K562 (cell line): ENCODE results near the gene SLX4IP. TPM values are rescaled to one million over a fixed set of nuclear protein-coding genes. Genes with fewer than 3 reads are reported as not detected.

ENCODE experiments used
- ATAC-seq: fragments of 200-7000 bp; cut with Tn5 transposase; 3 replicates; pipeline ENCODE4 v1.9.1; 2020; ENCODE audit warnings: moderate library complexity
- BruUV-seq: library from RNA; stranded (reverse); fragments of 400-500 nt; replicated peaks from 2 replicates; lab custom pipeline; 2021; lab: Mats Ljungman, UMichigan
- CTCF ChIA-PET: fragments of 300-600 bp; formaldehyde crosslinking; extraction: SDS; loops from one replicate; lab custom pipeline; 2021; ENCODE audit warnings: low intra/inter-chr PET ratio; lab: Yijun Ruan, JAX
- POLR2A ChIA-PET: fragments of 300-600, 350-650 bp; sonication (Branson Sonifier 250); formaldehyde crosslinking; extraction: SDS; loops from one replicate; lab custom pipeline; 2021; ENCODE audit warnings: antibody characterized with exemption, inconsistent platforms; lab: Yijun Ruan, JAX
- DNase-seq, 4 experiments: peaks; one replicate each; pipeline versions ENCODE4 v3.0.0 to v3.0.0-alpha.2; 2011 to 2018; ENCODE audit warnings: low spot score in 3 of 4, mixed read lengths in 3 of 4; ENCODE audit errors: extremely low read depth in 1 of 4
- FAIRE-seq: peaks from 2 replicates; lab custom pipeline; 2011; peaks lifted over from hg19 to GRCh38; lab: Jason Lieb, UNC
- H2AFZ ChIP-seq: 2 replicates; pipeline ENCODE4 v1.6.0; 2011; ENCODE audit warnings: low read depth, low read length, control low read depth, inconsistent platforms
- H3K27ac ChIP-seq: fragments of 200-600 bp; 3 replicates; pipeline ENCODE4 v1.8.0; 2011; ENCODE audit warnings: low read depth, mild to moderate bottlenecking, control low read depth, inconsistent platforms, low read length, moderate library complexity, mixed read lengths; ENCODE audit errors: extremely low read depth
- H3K27me3 ChIP-seq, 2 experiments: fragments of 300-600 bp in 1 of 2; 2 replicates in 1 of 2; 3 replicates in 1 of 2; pipeline versions ENCODE4 v1.6.0 to v1.8.0; 2011; ENCODE audit warnings: inconsistent platforms in 2 of 2, low read length in 2 of 2, mild to moderate bottlenecking in 1 of 2, mixed read lengths in 1 of 2, moderate library complexity in 1 of 2; ENCODE audit not compliant: control insufficient read depth in 2 of 2, insufficient read depth in 2 of 2
- H3K36me3 ChIP-seq: fragments of 300-600 bp; 3 replicates; pipeline ENCODE4 v1.8.0; 2011; ENCODE audit warnings: mild to moderate bottlenecking, low read length, inconsistent platforms; ENCODE audit not compliant: control insufficient read depth, insufficient read depth
- H3K4me1 ChIP-seq, 2 experiments: fragments of 200-600 bp in 1 of 2; replicated peaks in 1 of 2; 2 replicates in 1 of 2; 3 replicates in 1 of 2; pipeline versions ENCODE4 v1.5.1 to v1.8.0; 2011; ENCODE audit warnings: inconsistent platforms in 2 of 2, low read length in 2 of 2, mild to moderate bottlenecking in 1 of 2, mixed read lengths in 1 of 2, moderate library complexity in 1 of 2; ENCODE audit not compliant: control insufficient read depth in 2 of 2, insufficient read depth in 2 of 2
- H3K4me2 ChIP-seq: 2 replicates; pipeline ENCODE4 v1.6.1; 2011; ENCODE audit warnings: low read length, control low read depth, inconsistent platforms, mixed read lengths; ENCODE audit not compliant: insufficient read depth
- H3K4me3 ChIP-seq: fragments of 200-600 bp; sonication (generic), shearing (Covaris generic); 2 replicates; pipeline ENCODE4 v1.5.1; 2016; ENCODE audit warnings: control low read depth, inconsistent platforms
- H3K79me2 ChIP-seq: fragments of 200-600 bp; 3 replicates; pipeline ENCODE4 v1.8.0; 2011; ENCODE audit warnings: low read length, inconsistent platforms; ENCODE audit not compliant: control insufficient read depth, insufficient read depth
- H3K9ac ChIP-seq, 2 experiments: 2 replicates each; pipeline versions ENCODE4 v1.6.0 to v1.6.1; 2011; ENCODE audit warnings: low read depth in 2 of 2, low read length in 2 of 2, control low read depth in 1 of 2, inconsistent platforms in 1 of 2, mild to moderate bottlenecking in 1 of 2, mixed read lengths in 1 of 2; ENCODE audit not compliant: insufficient read depth in 1 of 2
- H3K9me1 ChIP-seq: one replicate; pipeline ENCODE4 v1.6.0; 2011; ENCODE audit warnings: inconsistent platforms, mild to moderate bottlenecking, low read length, moderate library complexity; ENCODE audit not compliant: control insufficient read depth, insufficient read depth
- H3K9me3 ChIP-seq: replicated peaks from 2 replicates; pipeline ENCODE4 v1.5.1; 2011; ENCODE audit warnings: low read depth, low read length, inconsistent platforms; ENCODE audit not compliant: control insufficient read depth, insufficient read depth
- H4K20me1 ChIP-seq: replicated peaks from 2 replicates; pipeline ENCODE4 v1.6.1; 2011; ENCODE audit warnings: low read length, inconsistent platforms, mixed read lengths; ENCODE audit not compliant: control insufficient read depth, insufficient read depth
- ATF7 ChIP-seq: fragments of 450-650 bp; IDR thresholded peaks from 2 replicates; pipeline ENCODE4 v1.7.1; 2014; ENCODE audit warnings: mild to moderate bottlenecking, moderate library complexity
- CHAMP1 ChIP-seq: fragments of 450-650 bp; IDR thresholded peaks from 2 replicates; pipeline ENCODE4 v1.6.1; 2016; ENCODE audit warnings: mild to moderate bottlenecking
- FOXM1 ChIP-seq, 2 experiments: fragments of 450-650 bp in 1 of 2; sonication (generic) in 1 of 2; formaldehyde crosslinking in 1 of 2; IDR thresholded peaks; 2 replicates each; pipeline versions ENCODE4 v1.6.1 to v1.9.0; 2017 to 2022; ENCODE audit warnings: low read depth in 2 of 2, mild to moderate bottlenecking in 2 of 2, missing genetic modification reagents in 1 of 2, moderate library complexity in 1 of 2
- HDGF ChIP-seq: fragments of 450-650 bp; IDR thresholded peaks from 2 replicates; pipeline ENCODE4 v1.6.1; 2016
- JUND ChIP-seq, 2 experiments: IDR thresholded peaks; 2 replicates in 1 of 2; 3 replicates in 1 of 2; pipeline ENCODE4 v1.6.1; 2011; ENCODE audit warnings: borderline replicate concordance in 2 of 2, low read depth in 2 of 2, low read length in 2 of 2, improper control_type of control experiment in 1 of 2, missing biosample characterization in 1 of 2, missing genetic modification characterization in 1 of 2, missing genetic modification reagents in 1 of 2
- L3MBTL2 ChIP-seq: fragments of 450-650 bp; IDR thresholded peaks from 2 replicates; pipeline ENCODE4 v1.6.1; 2016; ENCODE audit warnings: mild to moderate bottlenecking, moderate library complexity
- NFIX ChIP-seq: fragments of 250-450 bp; sonication (Bioruptor Pico); IDR thresholded peaks from 2 replicates; pipeline ENCODE4 v1.4.0; 2020; ENCODE audit warnings: low read depth, mild to moderate bottlenecking, moderate library complexity
- POLR3G ChIP-seq: IDR thresholded peaks from 2 replicates; pipeline ENCODE4 v1.6.1; 2011; ENCODE audit not compliant: insufficient read length, insufficient replicate concordance; ENCODE audit errors: extremely low read depth
- RREB1 ChIP-seq: fragments of 250-450 bp; sonication (Bioruptor Pico); IDR thresholded peaks from 2 replicates; pipeline ENCODE4 v1.4.0; 2020
- SIN3B ChIP-seq: fragments of 450-650 bp; IDR thresholded peaks from 2 replicates; pipeline ENCODE4 v1.6.1; 2017; ENCODE audit warnings: low read depth, mild to moderate bottlenecking, moderate library complexity
- SP2 ChIP-seq: IDR thresholded peaks from 2 replicates; pipeline ENCODE4 v1.6.1; 2011; ENCODE audit warnings: mild to moderate bottlenecking, low read depth, low read length, moderate library complexity; ENCODE audit not compliant: poor library complexity, severe bottlenecking; ENCODE audit errors: extremely low read depth
- TAL1 ChIP-seq: fragments of 450-650 bp; IDR thresholded peaks from 2 replicates; pipeline ENCODE4 v1.6.1; 2016; ENCODE audit warnings: mild to moderate bottlenecking
- U2AF2 ChIP-seq: fragments of 200-400 bp; formaldehyde crosslinking; optimal IDR thresholded peaks from 2 replicates; pipeline ENCODE3; 2017; ENCODE audit warnings: low read depth, mild to moderate bottlenecking, low read length
- ZKSCAN8 ChIP-seq: fragments of 200-800 bp; sonication (Bioruptor generic); IDR thresholded peaks from 2 replicates; pipeline ENCODE4 v1.6.1; 2016; ENCODE audit warnings: missing genetic modification characterization, missing compliant biosample characterization
- ZNF444 ChIP-seq: fragments of 250-450 bp; sonication (Bioruptor Pico); IDR thresholded peaks from 2 replicates; pipeline ENCODE4 v1.4.0; 2020; ENCODE audit warnings: mild to moderate bottlenecking, moderate library complexity
- WGBS: fragments of 100-300 bp; shearing (Covaris generic); methylation state at CpG from one replicate; pipeline ENCODE4 v1.1.6; 2016; ENCODE audit warnings: low coverage, mixed read lengths; ENCODE audit not compliant: insufficient coverage; ENCODE audit errors: missing lambda C conversion rate; 5-methylcytosine and 5-hydroxymethylcytosine counted together
- in situ Hi-C: fragments of 300-500 bp; cut with MboI; formaldehyde crosslinking; loops from 4 replicates; pipeline ENCODE4 v1.15.0; 2018; ENCODE audit warnings: inconsistent platforms, mixed read lengths
- intact Hi-C: fragments of 100-400 bp; cut with micrococcal nuclease; formaldehyde crosslinking; loops from 2 replicates; pipeline ENCODE4 v1.14.2; 2022
- polyA plus RNA-seq, 8 experiments: library from polyadenylated mRNA; depleted of rRNA in 4 of 8; stranded (reverse) in 5 of 8; unstranded in 3 of 8; fragments of >200 nt; fragmentation: Nextera tagmentation in 2 of 8; fragmentation: Illumina TruSeq in 1 of 8; extraction: Ambion mirVana in 2 of 8; extraction: Trizol in 1 of 8; gene quantifications; 2 replicates each; pipeline versions ENCODE4 v1.2.1 to v1.2.3, GENCODE V29; 2011 to 2014; ENCODE audit warnings: inconsistent platforms in 1 of 8, missing spikeins in 1 of 8
- total RNA-seq, 7 experiments: library from RNA; depleted of rRNA in 6 of 7; stranded (reverse); fragments of >200 nt in 6 of 7; fragmentation: Illumina TruSeq in 2 of 7; extraction: Trizol in 2 of 7; gene quantifications; 2 replicates each; pipeline versions ENCODE4 v1.2.1 to v1.2.3, GENCODE V29; 2011 to 2021; ENCODE audit warnings: low replicate concordance in 1 of 7

Gene SLX4IP
- total and polyA plus RNA-seq, 9 of the 15 experiments (the other 6 are each of a cell fraction or from before 2014, with no cell fraction given), result 1.5 to 5.9 (median 3.5) TPM

DNA sequence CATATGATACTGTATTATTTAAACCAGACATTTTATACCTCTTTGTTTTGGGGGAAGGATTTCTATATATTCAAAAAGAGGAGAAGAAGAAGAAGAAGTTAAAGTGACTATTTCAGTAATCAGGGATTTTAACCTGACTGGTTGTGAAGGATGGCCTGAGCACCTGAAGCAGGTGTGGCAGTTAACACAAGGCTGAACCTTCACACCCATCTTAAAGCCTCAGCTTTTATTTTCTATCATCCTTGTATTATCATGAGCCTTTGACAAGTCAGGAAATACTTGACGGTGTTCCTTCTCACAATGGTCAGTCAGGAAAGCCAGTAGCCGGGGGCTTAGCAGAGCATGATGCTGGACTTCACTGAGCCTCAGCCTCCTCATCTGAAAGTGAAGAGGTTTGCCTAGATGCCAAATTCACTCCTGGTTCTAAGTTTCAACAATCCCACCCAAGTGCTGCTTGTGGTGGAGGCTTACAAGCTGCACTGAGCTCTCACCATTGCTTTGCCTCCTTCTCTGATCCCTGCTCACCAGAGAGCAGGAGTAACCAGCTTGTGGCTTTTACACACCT lies 121.5 kb downstream of the SLX4IP start:
- no peak overlapping the region for H3K27ac ChIP-seq
- ChIA-PET POLR2A (interaction anchor here (0.5 kb wide), 1 partner anchor 528 kb away, joined by 3 read pairs; no protein-coding TSS in a partner anchor), CTCF (no interaction called here)
- no peaks in the 10 kb centered on the region for H3K9me3 ChIP-seq
- ATAC-seq (no peak), DNase-seq (no peak), FAIRE-seq (no peak)
- in situ Hi-C loops, result no loop called here
- H3K4me1 ChIP-seq, result no peaks in the 10 kb centered on the region; a peak in 1 of 5 replicates
- no TSS peak for BruUV-seq
- no peak overlapping the region for H3K4me3 ChIP-seq
- H2AFZ ChIP-seq, result no peak overlapping the region
- H4K20me1 ChIP-seq, result no peaks in the 10 kb centered on the region
- intact Hi-C loops, result no loop called here
- no peaks in the 10 kb centered on the region for H3K36me3 ChIP-seq
- H3K9me1 ChIP-seq, result no peaks in the 10 kb centered on the region
- H3K4me2 ChIP-seq, result no peak overlapping the region
- H3K79me2 ChIP-seq, result no peaks in the 10 kb centered on the region
- 80% methylated on average over 2 of the region's 2 CpGs for WGBS
- H3K27me3 ChIP-seq, result no peaks in the 10 kb centered on the region
- H3K9ac ChIP-seq, result no peak overlapping the region
- no peak for TF ChIP-seq ZNF444
- TF ChIP-seq ATF7, result no peak
- no peak for TF ChIP-seq POLR3G
- TF ChIP-seq L3MBTL2, result no peak
- no peak for TF ChIP-seq JUND (IDR thresholded peaks at IDR 0.05; ENCODE audit: borderline replicate concordance, low read depth, low read length)
- TF ChIP-seq JUND (tag; IDR thresholded peaks at IDR 0.05; ENCODE audit: borderline replicate concordance, low read depth, low read length), result no peak
- no peak for TF ChIP-seq HDGF
- TF ChIP-seq SP2, result no peak
- no peak for TF ChIP-seq NFIX (CRISPR knock-in tag)
- TF ChIP-seq CHAMP1, result no peak
- no peak for TF ChIP-seq RREB1 (CRISPR knock-in tag)
- no peak for TF ChIP-seq TAL1
- no peak for TF ChIP-seq ZKSCAN8 (CRISPR knock-in tag)
- TF ChIP-seq U2AF2, result no peak
- TF ChIP-seq SIN3B, result no peak
- no peak for TF ChIP-seq FOXM1 (IDR thresholded peaks at IDR 0.05; ENCODE audit: low read depth)
- no peak for TF ChIP-seq FOXM1 (CRISPR knock-in tag; IDR thresholded peaks at IDR 0.05; ENCODE audit: low read depth)
